Spleen (tissue), 3 donors: ENCODE data around the gene KDM1B.

Experiments
- POLR2A ChIP-seq, 3 donors: fragments of 450-650 bp; IDR thresholded peaks; one replicate each; pipeline ENCODE4 v1.5.1; 2017; ENCODE audit warnings: antibody characterized with exemption in 3 of 3, mild to moderate bottlenecking in 1 of 3
- POLR2AphosphoS5 ChIP-seq, 3 donors: sonication (generic); formaldehyde crosslinking; IDR thresholded peaks; one replicate each; pipeline ENCODE4 v1.5.1; 2017; ENCODE audit warnings: antibody characterized with exemption in 3 of 3

DNA sequence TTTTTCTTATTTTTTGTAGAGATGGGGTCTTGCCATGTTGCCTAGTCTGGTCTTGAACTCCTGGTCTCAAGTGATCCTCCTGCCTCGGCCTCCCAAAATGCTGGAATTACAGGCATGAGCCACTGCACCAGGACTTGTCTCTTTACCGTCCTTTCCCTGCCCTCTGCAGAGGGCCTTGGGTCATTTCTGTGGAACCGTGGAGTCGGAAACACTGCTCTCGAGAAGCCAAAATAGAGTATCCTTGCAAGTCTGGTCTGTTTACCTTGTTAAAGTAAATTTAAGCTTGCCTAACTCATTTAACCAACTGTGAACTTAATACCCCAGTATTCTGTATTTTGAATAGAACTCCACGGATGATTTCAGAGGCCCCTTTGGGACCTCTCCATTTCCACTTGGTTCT is 51.4 kb downstream of the KDM1B start:
- TF ChIP-seq POLR2A (IDR thresholded peaks at IDR 0.05) (no peak), POLR2AphosphoS5 (IDR thresholded peaks at IDR 0.05) (no peak)
